Measurements from ENCODE around the gene KLHL25. TPM values are rescaled to one million over a fixed set of nuclear protein-coding genes. Genes with fewer than 3 reads are reported as not detected.

KLHL25 gene
- total RNA-seq, 1 experiment from 2014 or later, result 7.0 TPM

GRCh38 chr15:85725564-85725963 lies 69.2 kb downstream of the KLHL25 start:
- in situ Hi-C loops (cut with HindIII; ENCODE audit: low pct_unique_long_range_greater_than_20kb, low sequenced_read_pairs), result no loop called here

GRCh38 chr15:85725019-85725418 lies 69.7 kb downstream of the KLHL25 start:
- no peaks in the 10 kb centered on the region for H3K27me3 ChIP-seq (ENCODE audit: control insufficient read depth, insufficient read depth, low read length)
- peaks cover 41% of the 10 kb centered on the region for H3K36me3 ChIP-seq (ENCODE audit: control insufficient read depth, insufficient read depth, low read length)
- no peaks in the 10 kb centered on the region for H3K4me1 ChIP-seq (ENCODE audit: control insufficient read depth, insufficient read depth, low read length)
- ChIA-PET POLR2A (interaction anchor here (0.6 kb wide), 1 partner anchor 42 kb away, joined by 3 read pairs; no protein-coding TSS in a partner anchor), CTCF (no interaction called here)
- intact Hi-C loops (cut with micrococcal nuclease; ENCODE audit: unreplicated experiment), result no loop called here
- no TSS peak for BruUV-seq (replicated peaks)
- no peaks in the 10 kb centered on the region for H3K9me3 ChIP-seq (ENCODE audit: control insufficient read depth, insufficient read depth, low read depth, low read length)
- TF ChIP-seq REST (IDR thresholded peaks at IDR 0.05; ENCODE audit: insufficient read depth in 1 of 2, low read depth in 2 of 2, low read length in 1 of 2) (no peak), TCF7L2 (IDR thresholded peaks at IDR 0.05; ENCODE audit: low read depth, low read length) (no peak), POLR2AphosphoS5 (IDR thresholded peaks at IDR 0.05; ENCODE audit: low read depth, low read length) (no peak), SIN3A (IDR thresholded peaks at IDR 0.05; ENCODE audit: borderline replicate concordance, insufficient read depth, low read depth, low read length) (no peak), CTCF (IDR thresholded peaks at IDR 0.05) (no peak)
- H3K4me3 ChIP-seq (ENCODE audit: low read depth in 2 of 2, low read length in 2 of 2), result no peak overlapping the region
- no peak for ATAC-seq
- in situ Hi-C loops (cut with HindIII; ENCODE audit: low pct_unique_long_range_greater_than_20kb, low sequenced_read_pairs), result no loop called here
- DNase-seq (ENCODE audit: low read depth, low spot score), result no peak
- no peak overlapping the region for H3K27ac ChIP-seq (ENCODE audit: low read length)

More at GRCh38 chr15:85725564-85725963, 69.2 kb downstream of the KLHL25 start:
- POLR2A ChIA-PET, result interaction anchor here (0.6 kb wide), 1 partner anchor 43 kb away, joined by 3 read pairs; no protein-coding TSS in a partner anchor
- no TSS peak for BruUV-seq (replicated peaks)
- Histone ChIP-seq H3K27ac (ENCODE audit: low read length) (no peak overlapping the region), H3K4me3 (ENCODE audit: low read depth in 2 of 2, low read length in 2 of 2) (no peak overlapping the region), H3K36me3 (ENCODE audit: control insufficient read depth, insufficient read depth, low read length) (peaks cover 39% of the 10 kb centered on the region), H3K4me1 (ENCODE audit: control insufficient read depth, insufficient read depth, low read length) (no peaks in the 10 kb centered on the region), H3K27me3 (ENCODE audit: control insufficient read depth, insufficient read depth, low read length) (no peaks in the 10 kb centered on the region), H3K9me3 (ENCODE audit: control insufficient read depth, insufficient read depth, low read depth, low read length) (no peaks in the 10 kb centered on the region)
- no peak for ATAC-seq
- CTCF ChIA-PET, result no interaction called here
- intact Hi-C loops (cut with micrococcal nuclease; ENCODE audit: unreplicated experiment), result no loop called here
- TF ChIP-seq TCF7L2 (IDR thresholded peaks at IDR 0.05; ENCODE audit: low read depth, low read length) (no peak), REST (IDR thresholded peaks at IDR 0.05; ENCODE audit: insufficient read depth in 1 of 2, low read depth in 2 of 2, low read length in 1 of 2) (no peak), SIN3A (IDR thresholded peaks at IDR 0.05; ENCODE audit: borderline replicate concordance, insufficient read depth, low read depth, low read length) (no peak), POLR2AphosphoS5 (IDR thresholded peaks at IDR 0.05; ENCODE audit: low read depth, low read length) (no peak), CTCF (IDR thresholded peaks at IDR 0.05) (no peak)
- DNase-seq (ENCODE audit: low read depth, low spot score), result no peak
